ENCODE data around the gene MYLK2.

The MYLK2 gene

GRCh38 chr20:31849306-31849930 is 30.3 kb downstream of the MYLK2 start:
- Histone ChIP-seq H3K4me3 (no peak overlapping the region), H3K27me3 (peaks cover 0 to under 1% (median 0%) of the 10 kb centered on the region in 11 experiments; a peak in 2 of 22 replicates)
- TF ChIP-seq Cebpa-rat (IDR thresholded peaks at IDR 0.05): no peak

GRCh38 chr20:31851240-31851955 is 32.2 kb downstream of the MYLK2 start:
- no peaks in the 10 kb centered on the region; a peak in 2 of 22 replicates for H4K20me1 ChIP-seq
- peaks cover 0 to 5% (median 1%) of the 10 kb centered on the region in 10 experiments; a peak in 15 of 20 replicates for H3K4me1 ChIP-seq
- no peak overlapping the region for H3K4me3 ChIP-seq
- H3K9me3 ChIP-seq (replicated peaks in 1 of 11): no peaks in the 10 kb centered on the region
- no peak overlapping the region for H3K4me2 ChIP-seq
- no peak overlapping the region for H3K27ac ChIP-seq
- no peaks in the 10 kb centered on the region for H3K27me3 ChIP-seq
- no peak overlapping the region for H3K9ac ChIP-seq
- no peaks in the 10 kb centered on the region for H3K36me3 ChIP-seq
- no peak for TF ChIP-seq Cebpa-rat (IDR thresholded peaks at IDR 0.05)

More at GRCh38 chr20:31849306-31849930, 30.3 kb downstream of the MYLK2 start:
- Histone ChIP-seq H4K20me1 (peaks cover 0 to 15% (median 0%) of the 10 kb centered on the region in 11 experiments; a peak in 3 of 22 replicates), H3K36me3 (no peaks in the 10 kb centered on the region), H3K4me1 (peaks cover 12 to 24% (median 20%) of the 10 kb centered on the region in 10 experiments), H3K4me2 (no peak overlapping the region), H3K9me3 (replicated peaks in 1 of 11) (no peaks in the 10 kb centered on the region), H3K9ac (no peak overlapping the region), H3K27ac (no peak overlapping the region)

- no peak overlapping the region for H3K4me3 ChIP-seq
- no peak overlapping the region for H3K9ac ChIP-seq
- H3K4me2 ChIP-seq: no peak overlapping the region
- H3K9me3 ChIP-seq (replicated peaks in 1 of 11): no peaks in the 10 kb centered on the region
- no peak overlapping the region for H3K27ac ChIP-seq
- H3K27me3 ChIP-seq: no peaks in the 10 kb centered on the region
- no peak for TF ChIP-seq Cebpa-rat (IDR thresholded peaks at IDR 0.05)
- H3K4me1 ChIP-seq: peaks cover 6 to 23% (median 14%) of the 10 kb centered on the region in 10 experiments; a peak in 19 of 20 replicates
- H4K20me1 ChIP-seq: peaks cover 0 to 6% (median 0%) of the 10 kb centered on the region in 11 experiments; a peak in 3 of 22 replicates
- no peaks in the 10 kb centered on the region for H3K36me3 ChIP-seq
Observed at GRCh38 chr20:31853481-31853880, 34.3 kb downstream of the MYLK2 start.

- peaks cover 0 to 22% (median 0%) of the 10 kb centered on the region in 11 experiments; a peak in 5 of 22 replicates for H3K27me3 ChIP-seq
Observed at GRCh38 chr20:31856516-31856915, 37.4 kb downstream of the MYLK2 start.

GRCh38 chr20:31857861-31858759 is 39.0 kb downstream of the MYLK2 start:
- no peaks in the 10 kb centered on the region for H3K36me3 ChIP-seq
- peaks cover 0 to 24% (median 0%) of the 10 kb centered on the region in 11 experiments; a peak in 5 of 22 replicates for H3K27me3 ChIP-seq
- TF ChIP-seq Cebpa-rat (IDR thresholded peaks at IDR 0.05): no peak

More at GRCh38 chr20:31856516-31856915, 37.4 kb downstream of the MYLK2 start:
- Histone ChIP-seq H3K4me2 (peak overlapping the region in 8 of 11 experiments; percentile 1 to 40 (median 27); a peak in 9 of 22 replicates), H3K27ac (no peak overlapping the region), H3K9me3 (replicated peaks in 1 of 11) (no peaks in the 10 kb centered on the region), H4K20me1 (peaks cover 0 to 6% (median 0%) of the 10 kb centered on the region in 11 experiments; a peak in 2 of 22 replicates), H3K4me3 (no peak overlapping the region), H3K9ac (no peak overlapping the region), H3K36me3 (no peaks in the 10 kb centered on the region), H3K4me1 (peaks cover 15 to 51% (median 40%) of the 10 kb centered on the region in 10 experiments)
- no peak for TF ChIP-seq Cebpa-rat (IDR thresholded peaks at IDR 0.05)

GRCh38 chr20:31858760-31859083 is 39.6 kb downstream of the MYLK2 start:
- H3K4me2 ChIP-seq: peak overlapping the region in 10 of 11 experiments; percentile 37 to 100 (median 86); a peak in 20 of 22 replicates
- TF ChIP-seq Cebpa-rat (IDR thresholded peaks at IDR 0.05): no peak
- no peaks in the 10 kb centered on the region for H3K36me3 ChIP-seq

More at GRCh38 chr20:31857861-31858759, 39.0 kb downstream of the MYLK2 start:
- peaks cover 15 to 56% (median 45%) of the 10 kb centered on the region in 10 experiments for H3K4me1 ChIP-seq
- H4K20me1 ChIP-seq: peaks cover 0 to 6% (median 0%) of the 10 kb centered on the region in 11 experiments; a peak in 2 of 22 replicates
- no peaks in the 10 kb centered on the region for H3K9me3 ChIP-seq (replicated peaks in 1 of 11)
- H3K27ac ChIP-seq: no peak overlapping the region
- H3K9ac ChIP-seq: no peak overlapping the region
- H3K4me3 ChIP-seq: no peak overlapping the region
- peak overlapping the region in 10 of 11 experiments; percentile 37 to 100 (median 86); a peak in 21 of 22 replicates for H3K4me2 ChIP-seq

GRCh38 chr20:31859266-31859997 is 40.3 kb downstream of the MYLK2 start:
- H3K36me3 ChIP-seq: no peaks in the 10 kb centered on the region
- H3K4me1 ChIP-seq: peaks cover 15 to 69% (median 58%) of the 10 kb centered on the region in 10 experiments
- H3K27me3 ChIP-seq: peaks cover 0 to 24% (median 0%) of the 10 kb centered on the region in 11 experiments; a peak in 5 of 22 replicates
- H3K9me3 ChIP-seq (replicated peaks in 1 of 11): no peaks in the 10 kb centered on the region
- no peak overlapping the region for H3K27ac ChIP-seq
- no peak overlapping the region for H3K9ac ChIP-seq
- peaks cover 0 to 6% (median 0%) of the 10 kb centered on the region in 11 experiments; a peak in 3 of 22 replicates for H4K20me1 ChIP-seq
- TF ChIP-seq Cebpa-rat (IDR thresholded peaks at IDR 0.05): no peak
- H3K4me2 ChIP-seq: peak overlapping the region in 8 of 11 experiments; percentile 96 to 100 (median 100); a peak in 16 of 22 replicates
- H3K4me3 ChIP-seq: no peak overlapping the region

More at GRCh38 chr20:31858760-31859083, 39.6 kb downstream of the MYLK2 start:
- peaks cover 15 to 62% (median 51%) of the 10 kb centered on the region in 10 experiments for H3K4me1 ChIP-seq
- H3K27me3 ChIP-seq: peaks cover 0 to 24% (median 0%) of the 10 kb centered on the region in 11 experiments; a peak in 5 of 22 replicates
- H3K4me3 ChIP-seq: no peak overlapping the region
- H3K9ac ChIP-seq: no peak overlapping the region
- peaks cover 0 to 6% (median 0%) of the 10 kb centered on the region in 11 experiments; a peak in 3 of 22 replicates for H4K20me1 ChIP-seq
- H3K9me3 ChIP-seq (replicated peaks in 1 of 11): no peaks in the 10 kb centered on the region
- H3K27ac ChIP-seq: no peak overlapping the region

GRCh38 chr20:31859998-31860380 is 40.8 kb downstream of the MYLK2 start:
- no peak overlapping the region; a peak in 1 of 20 replicates for H3K4me3 ChIP-seq

More at GRCh38 chr20:31859998-31860380, 40.8 kb downstream of the MYLK2 start:
- Histone ChIP-seq H4K20me1 (peaks cover 0 to 6% (median 0%) of the 10 kb centered on the region in 11 experiments; a peak in 3 of 22 replicates), H3K36me3 (no peaks in the 10 kb centered on the region), H3K27me3 (peaks cover 0 to 24% (median 0%) of the 10 kb centered on the region in 11 experiments; a peak in 5 of 22 replicates), H3K27ac (no peak overlapping the region), H3K4me2 (peak overlapping the region; percentile 96 to 100 (median 99); a peak in 21 of 22 replicates), H3K9ac (peak overlapping the region in 2 of 11 experiments; percentile 77 to 80; a peak in 2 of 22 replicates), H3K4me1 (peaks cover 15 to 75% (median 61%) of the 10 kb centered on the region in 10 experiments), H3K9me3 (replicated peaks in 1 of 11) (no peaks in the 10 kb centered on the region)
- TF ChIP-seq Cebpa-rat (IDR thresholded peaks at IDR 0.05): no peak
